Measurements from ENCODE around the gene NR2F1.
A peak's percentile ranks its signal among the peaks of the same experiment; 100 is the strongest.

The NR2F1 gene

DNA sequence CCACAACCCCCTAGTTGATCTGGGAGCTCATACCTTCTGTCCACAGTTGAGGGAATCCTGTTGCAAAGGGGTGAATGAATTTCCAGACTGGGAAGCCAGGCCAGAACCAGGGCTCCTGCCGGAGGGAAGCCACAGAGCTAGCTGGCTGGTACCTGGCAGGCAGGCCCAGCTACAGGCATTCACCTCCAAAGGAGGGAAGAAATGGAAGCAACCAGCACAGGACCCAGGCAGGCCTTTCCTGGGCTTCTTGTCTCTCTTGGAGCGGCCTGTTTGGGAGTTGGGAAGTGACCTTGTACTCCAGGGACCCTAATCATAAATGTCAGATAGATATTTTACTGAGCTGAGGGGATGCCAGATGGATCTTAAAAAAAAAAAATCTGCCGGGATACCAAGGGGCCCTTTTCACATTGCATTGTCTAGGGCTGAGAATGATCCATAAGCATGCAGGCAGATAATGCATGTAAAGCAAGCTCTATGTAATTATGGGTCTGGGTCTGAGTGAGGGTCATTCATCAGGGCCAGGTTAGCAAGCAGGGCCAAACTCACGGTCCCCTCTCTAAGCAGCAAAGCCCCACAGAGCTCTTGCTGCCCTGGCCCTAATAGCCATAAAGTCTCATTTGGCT, 8.4 kb downstream of the NR2F1 start:
- DNase-seq, result no peak

DNA sequence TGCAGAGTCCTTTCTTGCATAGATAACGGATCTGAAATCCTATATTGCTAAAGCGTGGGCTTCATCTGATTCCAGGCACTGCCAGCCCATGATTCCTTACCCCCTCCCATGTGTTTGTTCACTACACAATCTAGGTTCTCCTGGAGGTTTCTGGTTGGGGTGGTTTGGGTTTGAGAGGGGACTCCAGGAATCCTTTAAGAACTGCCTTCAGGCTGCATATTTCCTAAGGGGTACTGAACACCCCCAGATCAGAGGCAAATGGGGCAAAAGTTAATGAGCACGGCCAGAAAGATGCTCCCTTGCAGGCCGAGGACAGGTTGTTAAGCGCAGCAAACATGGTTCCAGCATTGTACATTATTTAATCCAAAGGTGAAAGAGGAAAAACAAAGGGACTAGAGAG, 9.9 kb downstream of the NR2F1 start:
- no peak for DNase-seq

DNA sequence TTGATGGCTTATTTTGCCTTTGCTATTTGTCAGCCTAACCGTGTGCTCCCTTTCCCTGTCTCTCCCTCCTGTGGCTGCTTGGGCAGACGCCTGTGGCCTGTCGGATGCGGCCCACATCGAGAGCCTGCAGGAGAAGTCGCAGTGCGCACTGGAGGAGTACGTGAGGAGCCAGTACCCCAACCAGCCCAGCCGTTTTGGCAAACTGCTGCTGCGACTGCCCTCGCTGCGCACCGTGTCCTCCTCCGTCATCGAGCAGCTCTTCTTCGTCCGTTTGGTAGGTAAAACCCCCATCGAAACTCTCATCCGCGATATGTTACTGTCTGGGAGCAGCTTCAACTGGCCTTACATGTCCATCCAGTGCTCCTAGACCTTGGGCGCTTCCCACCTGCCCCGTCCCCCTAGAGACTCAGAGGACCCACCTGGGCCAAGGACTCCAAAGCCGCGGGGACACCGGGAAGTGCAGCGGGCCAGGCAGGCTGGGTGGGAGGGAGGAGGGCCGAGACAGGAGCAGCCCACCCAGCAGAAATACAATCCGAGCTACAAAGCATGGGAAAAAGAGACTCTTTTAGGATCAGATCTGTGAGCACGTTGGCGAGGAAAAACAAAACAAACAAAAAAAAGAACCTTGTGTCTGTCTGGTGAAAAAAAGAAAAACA, 10.6 kb downstream of the NR2F1 start:
- no peak for DNase-seq

DNA sequence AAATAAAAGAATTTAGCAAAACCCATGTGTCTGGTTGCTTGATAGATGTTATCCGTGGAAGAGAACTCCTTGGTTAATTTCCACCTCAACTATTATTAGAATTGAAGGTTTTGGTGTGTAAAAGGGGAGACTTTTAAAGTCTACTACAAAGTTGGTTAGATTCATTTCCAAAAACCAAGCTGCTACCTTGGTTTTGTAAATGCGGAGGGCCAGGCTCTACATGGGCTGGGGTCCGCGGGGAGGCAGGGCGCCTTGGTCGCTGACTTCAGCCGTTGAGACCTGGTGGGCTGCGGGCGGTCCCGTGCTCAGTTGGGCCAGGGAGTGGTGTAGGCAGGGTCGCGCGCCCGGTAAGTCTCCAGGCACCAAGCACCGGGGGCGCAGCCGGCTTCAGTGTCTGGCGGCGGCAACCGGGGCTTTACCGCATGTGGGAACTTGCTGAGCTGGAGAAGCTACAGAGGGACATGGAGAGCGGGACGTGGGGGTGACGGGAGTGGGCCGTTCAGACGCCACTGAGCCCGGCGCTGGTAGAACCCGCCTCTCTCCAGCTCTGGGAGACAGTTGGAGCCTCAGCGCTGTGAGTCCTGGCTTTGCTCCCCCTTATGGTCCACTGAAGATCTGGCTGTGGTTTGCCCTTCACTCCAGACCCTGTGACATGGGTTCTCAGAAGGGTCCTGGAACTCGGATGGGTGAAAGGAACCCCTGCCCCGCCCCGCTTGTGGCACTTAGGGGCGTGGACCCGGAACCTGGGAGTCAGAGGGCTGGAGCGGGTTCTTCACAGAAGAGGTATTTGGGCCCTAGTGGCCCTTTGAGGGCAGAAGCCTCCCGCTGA, 11.8 kb downstream of the NR2F1 start:
- no peak for DNase-seq

DNA sequence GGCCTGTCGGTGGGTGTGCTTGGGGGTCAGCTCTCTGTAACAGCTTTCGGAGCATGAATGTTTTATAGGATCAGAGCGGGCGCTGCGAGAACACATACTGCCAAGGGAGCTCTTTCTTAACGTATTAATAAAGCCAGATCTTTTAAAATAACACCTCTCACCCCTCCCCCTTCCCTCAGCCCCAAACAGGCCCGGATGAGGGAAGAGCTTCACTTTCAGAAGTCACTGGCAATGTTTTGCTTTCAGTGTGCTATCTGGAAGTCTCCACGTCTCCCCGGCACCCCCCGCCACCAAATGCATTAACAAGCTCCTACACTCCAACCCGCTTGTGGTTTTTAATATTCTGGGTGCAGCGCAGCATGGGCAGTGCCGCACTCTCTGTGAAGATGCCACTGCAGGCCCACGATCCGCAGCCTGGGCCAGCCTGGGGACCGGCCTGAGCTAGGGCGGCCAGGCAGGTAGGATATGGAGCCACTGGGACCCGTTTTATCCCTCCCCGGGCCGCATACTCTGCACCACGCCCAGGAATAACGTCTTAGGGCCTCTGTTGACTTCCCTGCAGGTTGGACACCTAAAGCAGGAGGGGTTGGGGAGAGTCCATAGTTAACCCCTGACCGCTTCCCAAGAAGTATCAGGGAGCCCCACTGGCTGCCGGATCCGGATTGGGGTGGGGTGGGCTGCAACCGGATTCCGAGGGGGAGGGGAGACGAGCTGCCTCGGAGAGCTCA, 12.6 kb downstream of the NR2F1 start:
- DNase-seq, result no peak

DNA sequence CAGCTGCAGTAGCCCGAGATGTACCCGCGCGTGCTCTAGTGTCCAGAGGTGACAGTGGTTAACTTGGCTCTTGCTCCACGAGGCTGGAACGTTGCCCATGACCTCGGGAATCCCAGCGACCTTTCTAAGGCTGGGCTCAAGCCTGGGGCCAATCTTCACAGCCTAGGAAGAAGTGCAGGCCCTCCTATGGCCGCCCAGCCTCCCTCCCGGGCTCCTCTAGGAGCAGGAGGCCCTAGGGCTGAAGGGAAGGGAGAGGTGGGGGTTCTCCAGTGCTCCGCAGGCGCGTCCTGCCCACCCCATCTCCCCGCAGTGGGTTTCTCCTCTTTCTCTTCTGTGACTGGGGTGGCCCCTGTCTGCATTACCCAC, 13.3 kb downstream of the NR2F1 start:
- no peak for DNase-seq

DNA sequence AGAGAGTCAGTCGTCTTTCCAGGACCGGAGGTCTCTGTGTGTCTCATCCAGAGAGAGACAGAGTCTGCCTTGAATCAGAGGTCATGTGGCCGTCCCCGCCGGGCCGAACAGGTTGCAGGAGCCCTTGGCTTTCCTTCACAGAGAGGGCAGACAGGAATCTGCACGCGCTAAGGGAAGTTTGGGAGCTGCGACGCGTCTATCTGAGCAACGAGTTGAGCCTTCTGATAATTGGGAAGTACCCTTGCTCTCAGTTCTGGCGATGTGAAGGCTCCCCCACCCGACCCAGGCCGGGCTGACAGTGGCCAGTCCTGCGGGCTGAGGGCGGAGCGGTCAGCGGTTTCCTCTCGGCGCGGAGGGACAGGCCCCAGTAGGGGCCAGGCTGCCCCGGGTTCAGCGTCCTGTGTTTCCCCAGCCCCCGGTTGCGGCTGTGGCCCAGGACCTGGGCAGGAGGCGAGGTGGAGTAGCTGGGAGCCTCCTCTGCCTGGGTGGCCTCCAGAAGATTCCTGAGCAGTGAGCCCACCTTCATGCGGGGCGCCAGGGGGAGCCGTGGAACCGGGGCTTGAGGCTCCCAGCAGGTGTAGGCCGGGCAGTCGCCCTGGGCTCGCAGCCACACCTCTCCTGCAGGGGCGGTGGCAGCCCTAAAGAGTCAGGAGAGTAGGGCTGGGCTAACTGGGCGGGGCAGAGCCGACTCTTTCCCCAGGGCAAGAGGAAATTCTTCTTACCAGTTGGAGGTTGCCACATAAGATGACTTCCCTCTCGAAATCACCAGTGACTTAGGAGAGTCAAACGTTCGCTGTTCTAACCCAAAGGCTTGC, 13.9 kb downstream of the NR2F1 start:
- DNase-seq, result peak; percentile 53

DNA sequence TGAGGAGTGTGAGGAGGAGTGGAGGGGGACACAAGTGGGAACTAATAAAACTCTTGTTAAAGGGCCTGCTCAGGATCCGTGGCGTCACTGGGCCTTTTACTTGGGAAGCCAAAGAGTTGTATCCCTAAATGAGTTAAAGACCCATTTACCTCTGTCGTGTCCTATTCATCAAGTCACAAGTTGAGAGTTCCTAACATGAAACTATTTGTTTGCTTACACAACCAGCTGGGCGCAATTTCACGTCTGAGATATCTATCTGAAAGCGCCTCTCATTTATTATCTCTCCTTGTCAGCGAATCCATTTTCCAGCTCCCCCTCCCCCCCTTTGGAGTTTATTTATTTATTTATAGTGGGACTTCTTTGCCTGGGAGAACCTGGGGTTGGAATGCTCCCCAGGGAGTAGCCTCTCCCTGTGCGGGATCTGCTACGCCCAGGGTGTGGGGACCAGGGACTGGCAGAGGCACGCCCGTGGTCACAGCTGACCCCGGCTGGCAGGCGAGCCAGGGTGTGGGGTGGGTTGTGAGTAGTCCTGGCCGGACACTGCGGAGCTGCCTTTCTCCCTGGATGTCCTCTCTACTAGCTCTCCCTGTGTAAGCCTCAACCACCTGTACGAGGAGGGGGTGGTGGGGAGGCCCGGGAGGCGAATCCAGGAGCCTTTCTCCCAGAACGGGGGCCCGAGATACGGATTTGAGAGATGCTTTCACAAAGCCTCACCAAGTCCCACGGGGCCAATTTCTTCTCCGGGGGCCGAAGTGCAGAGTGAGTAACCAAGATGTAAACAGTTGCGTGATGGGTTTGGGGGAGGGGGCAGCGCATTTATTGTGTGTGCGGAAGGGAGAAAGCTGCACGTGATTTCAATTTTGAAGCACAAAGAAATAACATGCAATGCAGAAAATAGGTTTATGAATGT, 15.3 kb downstream of the NR2F1 start:
- no peak for DNase-seq

DNA sequence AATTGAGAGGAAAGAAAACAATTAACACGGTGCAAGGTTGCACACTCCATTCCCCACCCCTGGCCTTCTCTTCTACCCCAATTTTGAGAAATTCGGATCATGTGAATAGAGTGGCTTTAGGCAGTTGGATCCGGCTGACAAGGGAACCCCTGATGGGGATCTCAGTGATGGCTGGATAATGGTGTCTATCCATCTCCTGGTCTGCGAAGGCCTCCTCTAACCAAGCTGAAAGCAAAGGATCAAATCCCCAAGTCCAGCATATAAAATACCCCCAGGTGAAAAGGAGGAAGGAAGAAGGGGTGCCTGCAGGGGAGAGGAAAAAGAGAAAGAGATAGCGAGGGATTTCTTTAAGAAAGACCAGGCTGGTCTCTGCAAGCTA, 16.0 kb downstream of the NR2F1 start:
- no peak for DNase-seq

DNA sequence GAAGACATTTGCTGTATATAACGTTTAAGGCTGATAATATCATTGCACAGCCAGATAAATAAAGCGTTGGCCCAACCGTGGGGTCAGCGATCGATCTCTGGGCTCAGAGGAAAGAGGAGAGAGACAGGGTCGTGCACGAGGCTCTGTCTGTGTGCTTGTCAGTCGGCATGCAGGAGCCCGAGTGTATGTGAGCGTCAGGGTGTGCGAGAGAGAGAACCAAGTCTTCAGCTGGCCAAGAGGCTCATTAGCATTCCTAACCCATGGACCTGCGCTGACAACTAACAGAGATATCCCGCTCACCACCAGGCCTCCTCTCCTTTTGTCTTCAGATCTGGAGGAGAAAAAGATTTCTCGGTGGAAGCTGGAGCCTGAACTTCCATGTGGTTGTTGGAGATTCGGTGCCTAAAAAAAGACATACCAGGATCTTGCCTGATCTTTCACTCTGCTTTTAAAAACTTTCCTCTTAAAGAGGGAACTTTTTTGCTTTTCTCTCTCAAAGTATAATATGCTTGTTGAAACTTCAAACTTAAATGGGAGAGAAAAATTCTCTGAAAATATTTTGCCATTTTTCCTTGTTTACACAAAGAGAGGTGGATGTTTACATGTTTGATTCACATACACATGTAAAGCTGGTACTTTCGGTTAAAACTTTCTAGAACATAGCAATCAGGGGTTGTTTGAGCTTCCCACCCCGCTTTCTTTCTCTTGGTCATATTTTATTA, 16.5 kb downstream of the NR2F1 start:
- no peak for DNase-seq

DNA sequence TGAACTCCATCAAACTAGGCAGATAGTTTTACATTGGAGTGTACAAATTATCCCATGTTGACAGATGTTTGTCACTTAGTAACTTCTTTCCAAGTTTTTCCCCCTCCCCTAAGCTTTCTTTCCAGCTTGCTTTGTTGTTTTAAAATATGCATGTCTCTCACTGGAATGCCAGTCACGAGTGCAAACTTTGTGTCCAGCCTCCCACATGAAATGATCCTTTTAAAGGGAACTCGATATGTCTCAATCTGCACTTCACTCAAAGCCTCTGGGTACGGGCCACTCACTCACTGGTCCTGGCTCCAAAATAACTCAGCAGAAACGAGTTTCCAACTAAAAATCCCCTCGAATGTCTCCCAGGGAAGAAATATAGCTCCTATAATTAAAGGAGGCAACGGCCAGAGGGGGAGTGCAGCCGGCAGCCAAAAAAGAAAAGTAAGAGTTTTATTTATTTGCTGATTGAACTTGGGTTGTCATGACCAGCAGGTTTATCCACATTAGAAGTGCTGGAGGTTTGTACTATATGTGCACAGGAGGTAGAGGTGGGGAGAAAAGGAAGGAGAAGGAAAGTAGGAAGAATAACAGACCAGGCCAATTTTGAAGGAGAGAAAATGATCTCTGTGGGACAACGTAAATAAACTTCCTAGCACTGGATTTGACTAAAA, 17.5 kb downstream of the NR2F1 start:
- no peak for DNase-seq

DNA sequence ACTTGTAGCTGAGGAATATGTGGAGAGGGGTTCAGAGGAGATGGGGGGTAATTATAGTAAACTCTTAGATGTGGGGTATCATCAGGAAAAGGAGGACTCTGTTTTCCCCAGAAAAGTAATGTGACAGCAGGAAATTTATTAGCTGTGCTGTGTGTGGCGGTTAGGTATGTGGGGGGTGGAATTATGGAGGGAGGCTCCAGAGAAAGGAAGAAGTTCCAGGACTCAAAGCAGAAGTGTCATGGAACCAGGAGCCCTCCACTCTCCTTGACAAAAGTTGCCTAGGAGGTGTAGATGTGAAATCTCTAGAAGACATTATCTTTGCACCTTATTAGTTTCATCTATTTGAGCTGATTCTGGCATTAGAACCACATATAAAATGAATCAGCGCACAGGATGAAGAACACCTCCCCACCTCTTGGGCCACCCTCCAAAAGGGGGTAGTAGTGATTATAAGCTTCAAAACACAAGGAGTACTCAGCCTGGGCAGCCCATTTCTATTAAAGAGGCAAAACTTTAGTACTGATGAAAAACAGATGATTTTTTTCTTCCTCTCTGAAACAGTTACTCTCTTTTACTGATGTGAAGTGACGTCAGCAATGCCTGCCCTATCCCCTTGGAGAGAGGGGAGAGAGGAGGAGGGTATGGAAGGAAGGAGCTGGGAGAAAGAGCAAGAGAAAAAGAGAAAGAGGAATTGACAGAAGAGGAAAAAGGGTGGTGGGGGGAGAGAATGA, 18.2 kb downstream of the NR2F1 start:
- no peak for DNase-seq

DNA sequence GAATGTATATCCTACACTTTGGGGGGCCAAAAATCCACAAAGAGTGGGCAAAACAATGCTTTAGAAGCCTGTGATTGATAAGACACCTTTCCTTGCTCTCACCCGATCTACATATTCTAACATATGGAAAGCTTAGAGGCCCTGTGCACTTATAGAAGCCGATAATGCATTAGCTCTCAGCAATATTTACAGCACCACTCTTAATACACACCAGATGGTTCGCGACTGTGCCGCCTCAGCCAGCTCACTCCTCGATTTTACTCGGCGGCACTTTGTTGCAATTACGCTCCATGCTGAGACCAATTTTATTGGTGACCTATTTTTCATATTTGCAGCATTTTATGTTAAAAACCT, 18.8 kb downstream of the NR2F1 start:
- DNase-seq, result no peak

DNA sequence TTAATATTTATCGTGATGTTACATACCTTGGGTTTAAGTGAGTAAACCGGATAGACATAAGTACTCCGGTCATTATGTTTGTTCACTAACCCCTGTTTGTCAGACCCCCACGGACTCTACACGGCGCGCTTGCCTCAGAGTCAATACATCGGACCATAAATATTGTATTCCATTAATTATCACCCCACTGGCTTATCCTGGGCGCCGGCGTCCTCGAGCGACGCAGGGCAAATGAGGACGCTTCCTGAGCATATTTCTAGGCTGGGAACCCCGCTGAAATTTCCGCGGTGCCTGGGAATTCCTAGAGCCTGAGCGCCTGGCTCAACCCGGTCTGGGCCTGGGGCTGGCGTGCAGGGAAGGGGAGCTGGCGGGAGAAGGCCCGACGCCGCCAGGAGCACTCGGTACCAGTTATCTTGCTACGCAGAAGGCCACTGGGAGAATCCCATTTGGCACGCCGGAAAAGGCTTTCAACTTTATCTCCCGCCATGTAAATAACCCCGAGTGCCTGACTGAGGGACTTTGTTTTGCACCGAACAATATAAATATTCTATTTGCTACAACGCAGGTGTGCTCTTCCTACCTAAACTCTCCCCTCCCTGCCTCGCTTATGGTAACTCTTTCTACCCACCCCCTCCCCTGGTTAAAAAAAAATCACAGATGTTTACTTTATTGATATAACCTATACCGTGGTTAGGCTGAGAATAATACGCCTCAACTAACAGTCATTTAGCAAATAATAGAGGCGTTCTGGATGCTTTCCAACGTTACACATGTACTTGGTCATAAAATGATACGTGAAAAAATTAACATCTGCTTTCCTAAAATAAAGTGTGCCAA, 19.4 kb downstream of the NR2F1 start:
- DNase-seq, result no peak

DNA sequence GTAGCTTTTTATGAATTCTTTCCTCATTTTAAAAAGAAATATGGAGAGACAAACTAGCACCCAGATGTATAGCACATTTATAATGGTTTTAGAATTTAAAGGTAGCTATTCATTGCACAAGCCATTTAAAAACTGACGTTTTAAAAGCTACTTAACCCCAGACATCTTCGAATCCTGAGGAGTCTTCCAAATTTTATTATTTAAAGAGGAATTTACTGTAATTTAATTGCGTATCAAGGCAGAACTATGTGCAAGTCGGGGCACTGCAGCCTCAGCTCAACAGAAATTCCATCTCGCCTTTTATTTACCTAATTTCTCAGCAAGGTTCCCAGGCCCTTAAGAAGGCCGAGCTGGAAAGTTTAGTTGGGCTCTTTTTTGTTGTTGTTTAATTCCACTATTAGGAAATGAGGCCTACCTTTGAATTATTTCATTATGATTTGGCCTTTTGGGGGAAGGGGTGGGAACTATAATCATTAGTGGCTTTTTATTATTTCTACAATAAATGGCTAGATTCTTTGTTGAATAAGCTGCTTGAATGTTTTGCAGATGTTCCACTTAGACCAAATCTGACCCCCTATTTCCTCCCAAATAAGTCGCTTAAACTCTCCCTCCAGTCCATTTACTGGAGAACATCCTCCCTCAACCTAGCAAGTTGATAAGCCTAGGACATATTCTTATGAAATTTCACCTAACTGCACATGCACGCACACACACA, 20.2 kb downstream of the NR2F1 start:
- no peak for DNase-seq

DNA sequence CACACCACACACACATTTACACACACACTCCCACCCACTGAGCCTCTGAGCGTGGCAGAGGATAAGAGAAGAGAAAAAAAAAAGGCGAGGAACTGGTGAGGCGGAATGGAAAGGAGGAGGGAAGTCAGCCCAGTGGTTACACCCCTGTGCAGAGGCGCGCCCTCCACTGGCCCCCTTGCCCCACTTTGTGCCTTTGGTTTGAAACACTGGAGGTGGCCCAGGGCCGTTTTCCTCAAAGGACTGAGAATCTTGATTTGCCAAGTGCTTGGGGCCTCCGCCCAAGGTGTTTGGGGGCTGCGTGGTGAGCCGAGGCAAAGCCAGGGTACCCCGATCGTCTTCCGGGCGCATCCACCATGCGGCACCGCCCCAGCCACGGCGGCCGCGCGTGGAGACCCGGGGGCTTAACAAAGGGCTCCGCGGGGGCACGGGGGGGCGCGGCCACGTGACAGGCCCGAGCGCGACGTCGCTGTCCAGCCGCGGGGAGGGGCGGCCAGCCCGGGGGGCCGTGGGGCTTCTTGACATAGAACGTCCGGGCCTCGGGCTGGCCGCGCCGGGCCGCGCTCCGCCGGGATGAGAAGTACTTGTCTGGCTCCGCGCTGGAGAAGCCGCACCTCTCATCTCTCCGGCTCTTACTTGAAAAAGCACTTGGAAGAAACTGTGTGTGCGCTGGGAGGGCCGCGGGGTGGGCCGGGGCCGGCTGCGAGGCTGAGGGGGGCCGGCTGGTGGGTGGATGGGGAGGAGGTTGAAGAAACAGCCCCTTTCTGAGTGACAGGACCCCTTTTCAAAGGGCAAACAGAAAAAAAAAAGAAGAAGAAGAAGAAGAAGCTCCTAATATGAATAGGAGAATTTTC, 21.0 kb downstream of the NR2F1 start:
- DNase-seq, result no peak
